C1 segment of cervical spinal cord (tissue), 14 donors: Measurements from ENCODE around the gene LTV1.
A peak's percentile ranks its signal among the peaks of the same experiment; 100 is the strongest.
"Not testable (repeated sequence)": the region's sequence is repeated elsewhere in the genome, so short reads cannot be mapped to it uniquely, and the experiment has no call there.

Experiments
- DNase-seq, 14 donors: peaks; one replicate each; lab custom pipeline; 2025; lab: John Stamatoyannopoulos, UW

Gene LTV1

DNA sequence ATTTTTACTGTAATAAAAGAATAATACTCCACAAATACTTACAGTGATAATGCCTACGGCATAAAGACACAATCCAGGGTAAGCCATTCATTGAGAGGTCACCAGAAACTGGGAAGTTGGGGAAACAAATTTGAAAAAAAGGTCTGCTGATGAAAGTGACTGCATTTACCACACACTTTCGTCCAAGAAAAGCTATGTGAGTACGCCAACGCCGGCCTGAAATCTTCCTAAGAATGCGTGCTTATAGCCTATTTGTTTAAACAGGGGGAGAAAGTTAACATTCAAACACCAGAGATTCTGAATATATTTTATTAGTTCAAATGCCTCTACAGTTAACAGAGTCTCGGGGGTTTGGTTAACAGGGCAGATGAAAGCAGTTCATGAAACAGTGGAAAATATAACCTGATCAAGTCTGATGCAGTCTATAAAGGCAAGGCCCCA, 657 bp upstream of the LTV1 start:
- peak in 2 of 14 donors; percentile 23 to 59 for DNase-seq

DNA sequence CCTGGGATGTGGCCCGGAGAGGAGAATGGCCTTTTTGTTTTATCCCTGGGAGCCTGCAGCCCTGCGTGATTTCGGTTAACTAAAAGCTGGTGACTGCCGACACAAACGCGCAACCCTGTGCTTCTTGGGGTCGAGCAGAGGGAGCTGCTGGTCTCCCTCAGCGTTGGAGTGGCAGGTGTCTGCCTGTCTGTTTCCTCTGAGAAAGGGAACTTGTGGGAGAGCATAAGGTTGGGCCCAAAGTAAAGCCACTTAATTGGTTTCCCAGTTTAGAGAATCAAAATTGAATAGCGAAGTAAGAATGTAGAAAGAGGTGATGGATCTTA, 500 bp downstream of the LTV1 start:
- no peak for DNase-seq

DNA sequence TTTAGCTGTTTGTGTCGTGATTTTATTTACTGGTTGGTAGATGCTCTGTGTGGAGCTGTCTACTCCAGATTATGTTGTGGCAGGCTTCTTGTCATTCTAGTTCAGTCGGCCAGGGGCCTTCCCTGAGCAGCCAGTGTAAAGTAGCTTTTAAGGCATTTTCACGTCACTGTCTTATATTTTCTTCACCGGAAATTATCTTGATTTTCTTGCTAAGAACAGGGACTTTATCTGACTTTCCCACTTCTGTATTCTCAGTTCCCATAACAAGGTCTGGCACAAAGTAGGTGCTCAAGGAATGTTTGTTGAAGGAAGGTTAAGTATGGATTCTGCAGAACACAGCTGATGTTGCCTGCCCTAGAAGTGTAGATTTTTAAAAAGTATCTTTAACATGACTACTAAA, 868 bp downstream of the LTV1 start:
- DNase-seq: no peak

DNA sequence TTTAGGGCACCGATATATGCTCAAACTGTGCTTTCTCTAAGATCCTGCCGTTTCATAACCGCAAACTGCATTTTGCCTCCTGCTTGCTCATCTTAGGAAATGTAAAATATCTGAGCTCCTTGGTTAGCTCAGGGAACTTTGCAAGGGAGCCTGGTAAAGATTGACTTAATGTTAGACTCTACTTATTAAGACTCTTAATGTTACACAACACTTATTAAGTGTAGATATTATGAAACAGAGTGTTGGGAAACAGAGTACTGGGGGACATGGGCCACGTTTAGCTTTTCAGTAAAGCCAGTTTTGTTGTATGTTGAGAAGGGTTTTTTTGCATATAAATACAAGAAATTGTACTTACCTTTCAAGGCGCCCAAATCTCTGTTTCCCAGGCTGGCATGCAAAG, 1.9 kb downstream of the LTV1 start:
- DNase-seq: no peak

DNA sequence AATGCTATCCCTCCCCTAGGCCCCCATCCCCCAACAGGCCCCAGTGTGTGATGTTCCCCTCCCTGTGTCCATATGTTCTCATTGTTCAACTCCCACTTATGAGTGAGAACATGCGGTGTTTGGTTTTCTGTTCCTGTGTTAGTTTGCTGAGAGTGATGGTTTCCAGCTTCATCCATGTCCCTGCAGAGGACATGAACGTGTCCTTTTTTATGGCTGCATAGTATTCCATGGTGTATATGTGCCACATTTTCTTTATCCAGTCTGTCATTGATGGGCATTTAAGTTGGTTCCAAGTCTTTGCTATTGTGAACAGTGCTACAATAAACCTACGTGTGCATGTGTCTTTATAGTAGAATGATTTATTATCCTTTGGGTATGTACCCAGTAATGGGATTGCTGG, 8.6 kb downstream of the LTV1 start:
- not testable (repeated sequence) for DNase-seq

DNA sequence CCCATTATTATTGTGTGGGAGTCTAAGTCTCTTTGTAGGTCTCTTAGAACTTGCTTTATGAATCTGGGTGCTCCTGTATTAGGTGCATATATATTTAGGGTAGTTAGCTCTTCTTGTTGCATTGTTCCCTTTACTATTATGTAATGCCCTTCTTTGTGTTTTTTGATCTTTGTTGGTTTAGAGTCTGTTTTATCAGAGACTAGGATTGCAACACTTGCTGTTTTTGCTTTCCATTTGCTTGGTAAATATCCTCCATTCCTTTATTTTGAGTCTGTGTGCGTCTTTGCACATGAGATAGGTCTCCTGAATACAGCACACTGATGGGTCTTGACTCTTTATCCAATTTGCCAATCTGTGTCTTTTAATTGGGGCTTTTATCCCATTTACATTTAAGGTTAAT, 11.9 kb downstream of the LTV1 start:
- not testable (repeated sequence) for DNase-seq

DNA sequence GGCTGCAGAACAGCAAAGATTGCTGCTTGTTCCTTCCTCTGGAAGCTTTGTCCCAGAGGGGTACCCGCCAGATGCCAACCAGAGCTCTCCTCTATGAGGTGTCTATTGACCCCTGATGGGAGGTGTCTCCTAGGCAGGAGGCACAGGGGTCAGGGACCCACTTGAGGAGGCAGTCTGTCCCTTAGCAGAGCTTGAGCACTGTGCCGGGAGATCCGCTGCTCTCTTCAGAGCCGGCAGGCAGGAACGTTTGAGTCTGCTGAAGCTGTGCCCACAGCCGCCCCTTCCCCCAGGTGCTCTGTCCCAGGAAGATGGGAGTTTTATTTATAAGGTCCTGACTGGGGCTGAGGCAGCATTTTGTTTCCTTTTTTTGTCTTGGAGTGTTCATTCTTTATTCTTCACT, 13.6 kb downstream of the LTV1 start:
- not testable (repeated sequence) for DNase-seq

DNA sequence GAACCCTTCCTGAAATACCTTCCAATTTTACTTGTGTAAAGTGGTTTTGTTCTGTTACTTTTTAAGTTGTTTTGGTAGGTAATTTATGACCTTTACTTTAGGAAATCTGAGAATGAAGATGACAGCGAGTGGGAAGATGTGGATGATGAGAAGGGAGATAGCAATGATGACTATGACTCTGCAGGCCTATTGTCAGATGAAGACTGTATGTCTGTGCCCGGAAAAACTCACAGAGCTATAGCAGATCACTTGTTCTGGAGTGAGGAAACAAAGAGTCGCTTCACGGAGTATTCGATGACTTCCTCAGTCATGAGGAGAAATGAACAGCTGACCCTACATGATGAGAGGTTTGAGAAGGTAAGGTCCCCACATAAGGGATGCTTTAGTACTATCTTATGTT, 14.5 kb downstream of the LTV1 start:
- DNase-seq: no peak

DNA sequence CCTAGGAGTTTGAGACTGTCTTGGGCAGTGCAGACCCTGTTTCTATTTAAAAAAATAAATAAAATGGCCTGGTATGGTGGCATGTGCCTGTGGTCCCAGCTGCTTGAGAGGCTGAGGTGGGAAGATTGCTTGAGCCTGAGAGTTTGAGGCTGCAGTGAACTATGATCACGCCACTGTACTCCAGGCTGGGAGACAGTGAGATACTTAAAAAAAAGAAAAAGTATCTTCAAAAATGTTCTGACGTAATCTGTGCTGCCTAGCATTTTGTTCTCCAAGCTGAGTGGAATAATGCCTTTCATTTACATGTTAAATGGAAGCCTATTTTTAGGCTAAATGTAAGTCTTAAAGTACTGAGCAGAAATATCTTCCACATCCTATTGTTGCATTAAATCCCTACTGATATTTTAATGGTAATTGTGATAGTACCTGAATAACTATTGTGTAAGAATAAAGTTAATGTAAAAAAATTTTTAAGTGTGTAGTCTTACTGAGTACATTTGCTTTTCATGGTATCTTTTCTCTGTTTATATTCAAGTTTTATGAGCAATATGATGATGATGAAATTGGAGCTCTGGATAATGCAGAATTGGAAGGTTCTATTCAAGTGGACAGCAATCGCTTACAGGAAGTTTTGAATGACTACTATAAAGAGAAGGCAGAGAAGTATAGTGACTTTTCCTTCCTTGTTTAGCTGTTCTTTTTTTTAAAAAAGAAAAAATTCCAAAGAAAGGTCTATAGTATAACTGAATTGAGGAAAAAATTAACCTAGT, 16.9 kb downstream of the LTV1 start:
- DNase-seq: no peak

DNA sequence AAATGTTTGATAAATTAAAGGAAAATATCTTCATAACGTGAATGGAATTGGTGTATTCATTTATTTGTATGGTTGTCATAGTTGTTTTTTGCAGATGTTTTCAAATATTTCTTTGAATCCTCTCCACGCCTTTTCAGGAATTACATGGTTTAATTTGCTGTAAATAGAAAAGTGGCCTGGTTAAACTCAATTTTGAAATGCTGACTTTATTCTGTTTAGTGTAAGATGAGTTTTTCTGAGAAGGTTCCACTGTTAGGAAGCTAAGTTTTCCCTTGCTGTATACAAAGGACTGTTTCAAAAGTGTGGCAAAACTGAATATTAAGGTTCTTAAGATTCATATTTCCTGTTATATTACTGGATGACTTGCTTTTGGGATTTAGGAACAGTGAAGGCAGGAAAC, 20.6 kb downstream of the LTV1 start:
- DNase-seq: no peak

DNA sequence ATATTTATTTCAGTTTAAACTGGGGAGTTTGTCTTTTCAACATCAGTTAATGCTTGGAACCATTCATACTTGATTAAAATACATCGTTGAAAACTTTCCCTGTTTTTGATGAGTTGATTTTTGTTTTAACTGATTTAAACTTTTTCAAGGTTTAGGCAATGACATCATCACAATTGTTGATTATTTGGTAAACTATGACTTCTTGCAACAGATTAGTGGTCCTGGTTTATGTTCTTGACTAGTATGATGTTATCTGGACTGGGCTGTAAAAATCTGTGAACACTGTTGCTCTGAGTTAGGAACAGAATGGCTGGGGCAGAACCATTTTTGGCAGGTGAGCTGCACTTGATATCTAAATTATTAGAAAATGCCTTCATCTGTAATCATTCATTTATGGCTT, 21.1 kb downstream of the LTV1 start, which contains the start of gene ZC2HC1B:
Gene ZC2HC1B (plus strand): TSS at position 241 of the 400 bp plus-strand sequence. CDS start 66 bp downstream, at position 307.
- no peak for DNase-seq

DNA sequence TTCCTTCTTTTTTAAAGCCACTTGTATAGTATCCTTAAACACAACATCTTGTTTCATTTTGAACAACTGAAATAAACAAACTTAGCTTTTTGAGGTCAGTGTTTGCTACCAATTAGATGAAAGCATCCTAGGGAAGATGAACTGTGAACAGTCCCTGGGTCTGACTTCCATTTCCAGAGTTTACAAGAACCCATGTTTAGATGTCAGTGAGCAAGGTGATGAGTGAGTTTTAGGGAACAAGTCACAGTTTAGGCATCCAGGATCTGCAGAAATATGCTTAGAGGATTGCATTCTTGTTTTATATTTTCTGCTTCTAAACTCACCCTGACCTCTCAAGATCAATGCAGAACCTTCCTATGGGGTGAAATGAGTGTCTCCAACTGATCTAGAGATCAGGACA, 24.1 kb downstream of the LTV1 start:
- DNase-seq: no peak

DNA sequence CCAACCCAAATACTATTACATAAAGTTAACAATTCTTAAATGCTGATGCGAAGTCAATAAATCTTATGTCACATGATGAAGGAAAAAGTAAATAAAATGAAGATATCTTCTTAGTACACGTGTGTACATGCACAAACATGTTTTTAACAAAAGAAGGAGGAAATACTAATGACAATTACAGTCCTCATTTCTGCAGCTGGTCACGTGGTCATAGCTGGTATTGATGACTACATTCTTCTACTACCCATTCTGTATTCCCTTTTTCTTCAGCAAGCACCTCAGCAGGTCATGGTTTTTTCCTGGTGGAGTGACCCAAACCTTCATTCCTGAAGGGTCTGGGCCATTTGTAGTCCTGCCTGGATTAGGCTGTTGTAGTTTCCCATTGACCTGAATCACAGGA, 25.7 kb downstream of the LTV1 start:
- not testable (repeated sequence) for DNase-seq

DNA sequence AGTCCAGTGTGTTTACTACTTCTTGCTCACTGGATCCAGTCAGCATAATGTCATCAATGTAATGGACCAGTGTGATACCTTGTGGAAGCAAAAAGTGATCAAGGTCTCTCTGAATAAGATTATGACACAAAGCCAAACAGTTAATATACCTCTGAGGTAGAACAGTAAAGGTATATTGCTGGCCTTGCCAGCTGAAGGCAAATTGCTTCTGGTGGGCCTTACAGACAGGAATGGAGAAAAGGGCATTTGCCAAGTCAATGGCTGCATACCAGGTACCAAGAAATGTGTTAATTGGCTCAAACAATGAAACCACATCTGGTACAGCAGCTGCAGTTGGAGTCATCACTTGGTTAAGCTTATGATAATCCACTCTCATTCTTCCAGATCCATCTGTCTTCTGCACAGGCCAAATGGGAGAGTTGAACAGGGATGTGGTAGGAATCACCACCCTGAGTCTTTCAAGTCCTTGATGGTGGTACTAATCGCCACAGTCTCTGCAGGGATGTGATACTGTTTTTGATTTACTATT, 28.1 kb downstream of the LTV1 start:
- DNase-seq: not testable (repeated sequence)

DNA sequence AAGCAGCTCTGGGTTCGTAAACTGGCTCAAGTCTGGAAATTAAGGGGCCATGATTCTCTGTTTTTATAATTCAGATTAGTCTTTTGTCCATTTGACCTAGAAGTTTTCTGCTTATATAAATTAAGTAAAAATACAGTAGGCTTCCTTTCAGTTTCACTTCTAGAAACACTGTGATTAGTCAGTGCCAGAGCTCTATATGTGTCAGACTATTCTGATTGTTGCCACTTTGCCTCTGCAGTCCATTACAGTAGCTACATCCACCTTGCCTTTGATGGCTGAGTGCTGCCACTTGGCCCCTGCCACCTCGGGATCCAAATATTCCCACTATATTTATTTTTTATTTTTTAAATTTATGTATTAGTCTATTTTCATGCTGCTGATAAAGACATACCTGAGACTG, 29.1 kb downstream of the LTV1 start:
- DNase-seq: no peak

DNA sequence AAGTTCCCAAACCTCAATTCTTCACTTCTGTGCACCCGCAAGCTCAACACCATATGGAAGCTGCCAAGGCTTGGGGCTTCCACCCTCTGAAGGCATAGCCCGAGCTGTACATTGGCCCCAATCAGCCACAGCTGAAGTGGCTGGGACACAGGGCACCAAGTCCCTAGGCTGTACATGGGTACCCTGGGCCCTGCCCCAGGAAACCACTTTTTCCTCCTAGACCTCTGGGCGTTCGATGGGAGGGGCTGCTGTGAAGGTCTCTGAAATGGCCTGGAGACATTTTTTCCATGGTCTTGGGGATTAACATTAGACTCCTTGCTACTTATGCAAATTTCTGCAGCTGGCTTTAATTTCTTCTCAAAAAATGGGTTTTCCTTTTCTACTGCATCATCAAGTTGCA, 30.5 kb downstream of the LTV1 start:
- DNase-seq: not testable (repeated sequence)

DNA sequence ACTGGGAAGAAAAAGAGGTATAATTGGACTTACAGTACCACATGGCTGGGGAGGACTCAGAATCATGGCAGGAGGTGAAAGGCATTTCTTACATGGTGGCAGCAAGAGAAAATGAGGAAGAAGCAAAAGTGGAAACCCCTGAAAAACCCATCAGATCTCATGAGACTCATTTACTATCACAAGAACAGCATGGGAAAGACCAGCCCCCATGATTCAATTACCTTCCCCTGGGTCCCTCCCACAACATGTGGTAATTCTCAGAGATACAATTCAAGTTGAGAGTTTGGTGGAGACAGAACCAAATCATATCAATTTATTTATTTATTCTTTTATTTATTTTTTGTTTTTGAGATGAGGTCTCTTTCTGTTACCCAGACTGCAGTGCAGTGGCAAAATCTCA, 31.4 kb downstream of the LTV1 start:
- not testable (repeated sequence) for DNase-seq

DNA sequence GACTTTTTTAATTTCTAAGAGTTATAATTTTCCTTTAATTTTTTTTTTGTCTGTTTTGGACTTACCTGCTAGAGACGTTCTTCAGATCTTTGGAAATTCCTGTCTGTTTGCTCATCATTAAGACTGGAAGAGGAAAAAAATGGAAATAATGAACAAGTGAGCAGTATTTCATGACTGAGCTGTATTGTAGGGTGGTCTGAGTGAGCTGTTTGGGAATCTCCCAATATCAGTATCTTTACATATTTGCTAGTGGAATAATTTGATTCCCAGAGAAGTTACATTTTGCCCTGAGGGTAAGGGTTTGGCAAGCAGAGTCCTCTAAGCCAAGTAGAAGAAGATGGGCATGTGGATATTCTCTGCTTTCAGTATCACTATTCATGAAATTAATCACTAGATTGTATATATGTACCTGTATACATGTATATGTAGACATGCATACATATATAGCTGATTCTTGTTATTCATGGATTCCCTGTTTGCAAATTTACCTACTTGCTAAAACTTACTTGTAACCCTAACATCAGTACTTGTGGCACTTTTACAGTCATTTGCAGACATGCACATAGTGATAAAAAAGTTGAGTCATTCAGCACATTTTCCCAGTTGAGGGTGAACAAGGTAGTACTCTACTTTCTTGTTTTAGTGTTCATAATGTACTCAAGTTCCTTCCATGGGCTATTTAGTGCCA, 34.6 kb downstream of the LTV1 start:
- no peak for DNase-seq

DNA sequence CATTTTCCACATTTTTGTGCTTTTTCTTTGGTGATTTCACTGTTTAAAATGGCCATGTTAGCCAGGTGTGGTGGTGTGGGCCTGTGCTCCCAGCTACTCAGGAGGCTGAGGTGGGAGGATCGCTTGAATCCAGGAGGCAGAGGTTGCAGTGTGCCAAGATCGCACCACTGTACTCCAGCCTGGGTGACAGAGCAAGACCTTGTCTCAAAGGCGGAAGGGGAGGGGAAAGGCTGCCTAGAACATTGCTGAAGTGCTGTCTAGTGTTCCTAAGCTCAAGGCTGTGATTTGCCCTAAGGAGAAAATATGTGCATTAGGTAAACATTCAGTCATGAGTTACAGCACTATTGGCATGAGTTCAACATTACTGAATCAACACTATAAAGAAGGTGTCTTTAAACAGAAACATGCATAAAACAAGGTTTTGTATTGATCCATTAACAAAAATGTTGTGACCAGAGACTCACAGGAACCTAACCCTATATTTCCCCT, 35.2 kb downstream of the LTV1 start:
- DNase-seq: no peak

DNA sequence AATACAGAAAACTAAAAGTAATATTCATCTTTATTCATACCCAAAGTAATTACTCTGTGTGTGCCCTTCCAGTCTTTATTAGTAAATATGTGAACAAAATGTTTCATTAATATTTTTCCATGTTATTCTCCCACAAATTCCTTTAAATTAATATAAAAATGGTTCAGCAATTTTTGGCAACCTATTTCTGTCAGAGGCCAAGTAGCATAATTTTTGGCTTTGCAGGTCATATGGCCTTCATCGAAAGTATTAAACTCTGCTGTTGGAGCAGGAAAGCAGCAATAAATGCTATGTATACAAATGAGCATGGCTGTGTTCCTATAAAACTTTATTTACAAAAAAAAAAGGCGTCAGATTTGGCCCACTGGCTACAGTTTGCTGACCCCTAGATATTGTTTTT, 37.3 kb downstream of the LTV1 start:
- DNase-seq: no peak

DNA sequence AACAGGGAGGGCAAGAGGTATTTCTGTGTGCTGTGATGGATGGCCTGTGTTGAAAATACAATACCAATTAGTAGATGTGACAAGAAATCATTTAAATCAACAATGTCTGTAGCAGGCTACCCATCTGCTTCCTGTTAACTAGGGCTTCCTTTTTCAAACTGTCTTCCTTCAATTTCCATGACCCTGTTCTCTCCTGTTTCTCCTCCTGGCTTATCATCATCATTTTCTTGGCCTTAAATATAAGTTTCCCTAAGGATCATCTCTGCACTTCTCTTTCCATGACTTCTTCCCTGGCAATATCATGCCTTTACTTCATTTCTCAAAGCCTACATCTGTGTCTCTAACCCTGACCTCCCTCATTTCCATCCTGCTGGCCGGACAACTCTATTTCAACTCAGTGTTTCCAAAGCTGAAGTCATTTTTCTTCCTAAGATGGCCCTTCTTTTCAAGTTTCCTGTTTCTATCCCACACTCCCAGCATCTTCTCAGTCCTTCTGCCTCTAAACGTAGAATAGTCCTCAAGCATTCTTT, 39.3 kb downstream of the LTV1 start:
- no peak for DNase-seq

DNA sequence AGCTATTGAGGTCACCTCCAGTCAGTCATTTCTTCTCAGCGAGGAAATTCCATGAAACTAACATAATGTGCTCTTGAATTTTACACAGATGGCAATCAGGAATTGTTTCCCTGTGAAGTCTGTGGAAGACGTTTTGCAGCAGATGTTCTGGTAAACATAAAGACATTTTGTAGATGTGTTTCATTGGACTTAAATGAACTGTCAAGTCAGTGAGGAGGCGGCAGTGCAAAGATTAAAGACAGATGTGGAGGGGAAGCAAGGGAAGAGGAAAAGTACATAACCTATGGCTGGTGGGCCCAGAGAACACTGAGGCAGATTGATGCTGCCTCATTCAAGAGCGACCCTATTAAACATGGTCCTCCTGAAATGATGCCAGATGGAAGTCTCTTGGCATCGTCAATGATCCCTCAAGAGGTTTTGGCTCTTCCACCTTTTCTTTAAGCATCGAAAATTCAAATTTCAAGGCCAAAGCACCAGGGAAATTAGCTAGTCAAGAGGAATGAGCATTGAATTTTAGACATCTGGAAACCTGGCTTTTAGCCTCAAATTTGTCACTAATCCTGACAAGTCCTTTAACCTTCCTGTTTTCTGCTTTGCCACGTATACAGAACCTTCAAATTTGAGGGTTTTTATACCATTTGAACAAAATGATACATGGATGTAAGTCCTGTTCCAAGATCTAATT, 41.2 kb downstream of the LTV1 start:
- no peak for DNase-seq
